ACC112 (cell line): ENCODE measurements around the gene DDX6.
A peak's percentile ranks its signal among the peaks of the same experiment; 100 is the strongest.

Experiments used
- H2AFZ ChIP-seq: fragments of 200-600 bp; sonication (generic); one replicate; pipeline ENCODE4 v1.6.0; 2017; ENCODE audit warnings: antibody characterized with exemption, low read length; ENCODE audit not compliant: unreplicated experiment
- H3K27ac ChIP-seq: fragments of 200-600 bp; sonication (generic); 2 replicates; pipeline ENCODE4 v1.5.1; 2014; ENCODE audit warnings: low read depth, mild to moderate bottlenecking, antibody characterized with exemption, low read length, moderate library complexity
- H3K27me3 ChIP-seq: fragments of 200-600 bp; sonication (generic); 2 replicates; pipeline ENCODE4 v1.6.1; 2014; ENCODE audit warnings: mild to moderate bottlenecking, antibody characterized with exemption, low read length, moderate library complexity, mixed read lengths; ENCODE audit not compliant: insufficient read depth
- H3K36me3 ChIP-seq: fragments of 200-600 bp; sonication (generic); 2 replicates; pipeline ENCODE4 v1.6.1; 2016; ENCODE audit warnings: mild to moderate bottlenecking, antibody characterized with exemption, low read length, moderate library complexity, mixed read lengths; ENCODE audit not compliant: insufficient read depth
- H3K4me1 ChIP-seq: fragments of 200-600 bp; sonication (generic); one replicate; pipeline ENCODE4 v1.6.1; 2016; ENCODE audit warnings: low read length, mixed read lengths; ENCODE audit not compliant: insufficient read depth, unreplicated experiment, control insufficient read depth
- H3K4me3 ChIP-seq: fragments of 200-600 bp; sonication (generic); 2 replicates; pipeline ENCODE4 v1.5.1; 2014; ENCODE audit warnings: mild to moderate bottlenecking, low read depth, low read length
- H3K79me2 ChIP-seq: fragments of 200-600 bp; sonication (generic); one replicate; pipeline ENCODE4 v1.6.0; 2016; ENCODE audit warnings: low read length; ENCODE audit not compliant: control insufficient read depth, unreplicated experiment, insufficient read depth

Gene DDX6

DNA sequence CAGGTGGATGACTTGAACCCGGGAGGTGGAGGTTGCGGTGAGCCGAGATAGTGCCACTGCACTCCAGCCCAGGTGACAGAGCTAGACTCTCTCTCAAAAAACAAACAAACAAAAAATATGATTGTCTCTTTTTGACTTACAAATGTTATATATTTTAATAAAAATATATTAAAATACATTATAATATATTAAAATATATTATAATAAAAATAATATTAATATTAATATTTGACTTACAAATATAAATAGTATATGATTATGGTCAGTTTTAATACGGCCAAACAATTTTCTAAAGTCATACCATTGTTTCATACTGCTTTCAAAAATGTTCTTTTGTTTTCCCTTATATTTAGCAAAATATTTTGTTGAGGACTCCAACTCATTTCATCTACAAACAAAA is 27.2 kb upstream of the DDX6 start:
- Histone ChIP-seq H3K27me3 (peaks cover 6% of the 10 kb centered on the region; the same call in 1 of the 2 replicates), H2AFZ (no peak overlapping the region), H3K27ac (no peak overlapping the region), H3K36me3 (no peaks in the 10 kb centered on the region), H3K4me3 (no peak overlapping the region), H3K79me2 (no peaks in the 10 kb centered on the region), H3K4me1 (no peaks in the 10 kb centered on the region)

DNA sequence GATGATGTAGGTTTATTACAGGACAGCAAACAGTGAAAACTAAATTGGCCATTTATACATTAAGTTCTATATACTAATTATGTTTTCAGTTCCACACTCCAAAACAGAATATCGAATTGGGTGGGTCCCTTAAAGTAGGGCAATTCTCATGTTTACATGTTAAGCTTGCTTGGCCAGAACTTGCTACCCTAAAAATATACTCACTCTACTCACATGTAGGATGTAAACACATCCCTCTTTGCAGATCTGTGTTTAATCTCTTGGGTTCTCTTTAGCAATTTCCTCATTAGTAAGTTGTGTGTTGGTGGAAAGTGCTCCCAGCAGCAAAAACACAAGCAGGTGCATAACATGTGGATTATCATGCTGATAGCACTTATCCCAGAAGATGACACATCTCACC is 22.6 kb upstream of the DDX6 start:
- H3K36me3 ChIP-seq, result no peaks in the 10 kb centered on the region
- no peak overlapping the region for H3K27ac ChIP-seq
- H3K27me3 ChIP-seq, result peaks cover 17% of the 10 kb centered on the region; the same call in 1 of the 2 replicates
- H3K79me2 ChIP-seq, result no peaks in the 10 kb centered on the region
- no peaks in the 10 kb centered on the region for H3K4me1 ChIP-seq
- H2AFZ ChIP-seq, result no peak overlapping the region
- H3K4me3 ChIP-seq, result no peak overlapping the region

- no peaks in the 10 kb centered on the region for H3K4me1 ChIP-seq
- no peaks in the 10 kb centered on the region for H3K36me3 ChIP-seq
- no peak overlapping the region for H3K4me3 ChIP-seq
- H2AFZ ChIP-seq, result no peak overlapping the region
- no peaks in the 10 kb centered on the region for H3K79me2 ChIP-seq
- no peak overlapping the region for H3K27ac ChIP-seq
- peaks cover 17% of the 10 kb centered on the region; the same call in 1 of the 2 replicates for H3K27me3 ChIP-seq
These were observed 21.5 kb upstream of the DDX6 start for GRCh38 chr11:118812485-118812884.

- no peak overlapping the region for H3K27ac ChIP-seq
- H3K79me2 ChIP-seq, result no peaks in the 10 kb centered on the region
- H3K27me3 ChIP-seq, result peaks cover 32% of the 10 kb centered on the region
- H3K4me1 ChIP-seq, result no peaks in the 10 kb centered on the region
- no peaks in the 10 kb centered on the region for H3K36me3 ChIP-seq
- no peak overlapping the region for H3K4me3 ChIP-seq
- H2AFZ ChIP-seq, result no peak overlapping the region
These were observed 17.1 kb upstream of the DDX6 start for GRCh38 chr11:118807800-118808778.

GRCh38 chr11:118806400-118806799 is 15.4 kb upstream of the DDX6 start:
- Histone ChIP-seq H3K4me3 (no peak overlapping the region), H2AFZ (no peak overlapping the region)

DNA sequence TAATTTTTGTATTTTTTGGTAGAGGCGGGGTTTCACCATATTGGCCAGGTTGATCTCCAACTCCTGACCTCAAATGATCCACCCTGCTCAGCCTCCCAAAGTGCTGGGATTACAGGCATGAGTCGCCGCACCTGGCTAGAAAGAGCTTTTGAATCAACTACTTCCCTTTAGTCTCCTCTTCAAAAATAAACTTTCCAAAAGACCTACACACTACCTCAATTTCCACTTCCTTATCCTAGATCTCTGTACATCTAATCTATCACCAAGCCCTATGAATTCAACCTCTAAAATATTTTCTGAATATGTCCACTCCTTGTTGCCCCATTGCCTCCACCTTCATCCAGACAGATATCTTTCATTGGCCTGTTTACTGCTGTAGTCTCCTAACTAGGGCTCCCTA is 13.1 kb upstream of the DDX6 start:
- Histone ChIP-seq H3K4me3 (no peak overlapping the region), H3K27ac (no peak overlapping the region), H2AFZ (no peak overlapping the region), H3K36me3 (no peaks in the 10 kb centered on the region), H3K79me2 (no peaks in the 10 kb centered on the region), H3K4me1 (no peaks in the 10 kb centered on the region), H3K27me3 (peaks cover 21% of the 10 kb centered on the region)

More at GRCh38 chr11:118806400-118806799, 15.4 kb upstream of the DDX6 start:
- no peak overlapping the region for H3K27ac ChIP-seq
- H3K27me3 ChIP-seq, result peaks cover 27% of the 10 kb centered on the region
- H3K36me3 ChIP-seq, result no peaks in the 10 kb centered on the region
- H3K79me2 ChIP-seq, result no peaks in the 10 kb centered on the region
- no peaks in the 10 kb centered on the region for H3K4me1 ChIP-seq

GRCh38 chr11:118799372-118799771 is 8.4 kb upstream of the DDX6 start:
- H3K27ac ChIP-seq, result no peak overlapping the region
- H3K4me3 ChIP-seq, result no peak overlapping the region
- H3K27me3 ChIP-seq, result no peaks in the 10 kb centered on the region
- no peaks in the 10 kb centered on the region for H3K36me3 ChIP-seq
- H2AFZ ChIP-seq, result no peak overlapping the region
- H3K4me1 ChIP-seq, result no peaks in the 10 kb centered on the region
- H3K79me2 ChIP-seq, result no peaks in the 10 kb centered on the region

- Histone ChIP-seq H2AFZ (no peak overlapping the region), H3K4me3 (no peak overlapping the region), H3K27ac (no peak overlapping the region), H3K27me3 (no peaks in the 10 kb centered on the region), H3K4me1 (peaks cover 5% of the 10 kb centered on the region), H3K36me3 (no peaks in the 10 kb centered on the region), H3K79me2 (no peaks in the 10 kb centered on the region)
These were observed 6.5 kb upstream of the DDX6 start for GRCh38 chr11:118797510-118797909.

DNA sequence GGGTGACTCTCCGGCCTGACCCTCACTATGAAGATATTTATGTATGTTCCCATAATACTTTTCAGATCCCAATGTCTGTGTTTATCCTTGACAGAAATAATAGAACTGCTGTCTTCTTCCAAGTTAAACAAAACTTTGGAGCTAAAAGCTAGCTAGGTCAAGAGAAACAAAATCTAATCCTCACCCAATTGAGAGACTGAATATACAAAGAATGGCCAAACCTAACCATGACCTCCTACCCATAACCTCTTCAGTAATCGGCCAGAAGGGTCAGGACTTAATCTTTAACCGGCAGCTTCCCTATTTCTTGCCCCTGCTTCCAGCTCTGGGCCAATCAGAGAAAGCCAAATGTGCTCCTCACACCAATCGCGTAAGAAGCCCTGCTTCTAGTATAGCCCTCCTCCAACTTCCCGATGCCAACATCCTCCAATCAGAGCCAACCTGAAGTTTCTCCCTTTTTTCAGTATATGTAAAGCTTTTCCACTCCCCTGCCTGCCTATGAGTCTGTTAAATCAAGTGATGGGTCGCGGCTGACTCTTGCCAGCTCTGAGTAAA is 1.7 kb upstream of the DDX6 start:
- H3K4me1 ChIP-seq, result peaks cover 14% of the 10 kb centered on the region
- H3K27ac ChIP-seq, result no peak overlapping the region
- H3K4me3 ChIP-seq, result peak overlapping the region; percentile 80
- H3K79me2 ChIP-seq, result peaks cover 29% of the 10 kb centered on the region
- H2AFZ ChIP-seq, result peak overlapping the region; percentile 49
- H3K36me3 ChIP-seq, result no peaks in the 10 kb centered on the region
- no peaks in the 10 kb centered on the region for H3K27me3 ChIP-seq

GRCh38 chr11:118791961-118792569 is 1.1 kb upstream of the DDX6 start:
- H3K4me3 ChIP-seq, result peak overlapping the region; percentile 80
- no peaks in the 10 kb centered on the region for H3K36me3 ChIP-seq
- no peak overlapping the region for H3K27ac ChIP-seq
- H3K27me3 ChIP-seq, result no peaks in the 10 kb centered on the region
- peaks cover 34% of the 10 kb centered on the region for H3K79me2 ChIP-seq
- peaks cover 15% of the 10 kb centered on the region for H3K4me1 ChIP-seq
- H2AFZ ChIP-seq, result peak overlapping the region; percentile 80
